HepG2 (cell line): Measurements from ENCODE around the gene GOLGB1.

Experiments
- NFYC ChIP-seq: IDR thresholded peaks from 2 replicates; pipeline ENCODE4 v1.6.1; 2016; ENCODE audit warnings: missing genetic modification reagents, missing compliant biosample characterization
- RAD21 ChIP-seq: fragments of 450-650 bp; formaldehyde crosslinking; IDR thresholded peaks from 2 replicates; pipeline ENCODE4 v1.5.0; 2020; ENCODE audit warnings: mild to moderate bottlenecking

GRCh38 chr3:121629601-121630000 is 119.9 kb downstream of the GOLGB1 start:
- TF ChIP-seq NFYC: no peak
- TF ChIP-seq RAD21 (CRISPR knock-in tag): no peak
